ENCODE measurements around the gene FAM110A. TPM values are rescaled to one million over a fixed set of nuclear protein-coding genes. Genes with fewer than 3 reads are reported as not detected.
"Not testable (repeated sequence)": the region's sequence is repeated elsewhere in the genome, so short reads cannot be mapped to it uniquely, and the experiment has no call there.

Gene FAM110A
- total RNA-seq, 1 donor, result 5.2 TPM

DNA sequence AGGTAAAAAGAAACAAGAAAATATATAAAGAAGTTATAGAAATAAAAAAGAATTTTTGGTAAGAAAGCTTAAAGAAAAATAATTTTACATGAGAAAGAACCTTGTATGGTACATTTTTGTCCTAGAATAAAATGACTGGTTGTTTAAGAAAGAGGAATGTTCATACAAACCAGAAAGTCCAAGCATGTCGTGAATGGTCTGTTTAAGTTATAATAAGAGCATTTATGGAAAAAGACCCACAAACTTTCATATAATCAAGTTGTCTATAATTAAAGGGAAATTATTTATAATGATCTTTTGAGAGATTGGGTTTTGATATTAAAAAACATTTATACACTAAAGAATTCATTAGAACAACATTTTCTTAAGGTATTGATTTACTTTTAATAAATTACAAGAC is 27.8 kb upstream of the FAM110A start:
- TF ChIP-seq, protein P1, sequence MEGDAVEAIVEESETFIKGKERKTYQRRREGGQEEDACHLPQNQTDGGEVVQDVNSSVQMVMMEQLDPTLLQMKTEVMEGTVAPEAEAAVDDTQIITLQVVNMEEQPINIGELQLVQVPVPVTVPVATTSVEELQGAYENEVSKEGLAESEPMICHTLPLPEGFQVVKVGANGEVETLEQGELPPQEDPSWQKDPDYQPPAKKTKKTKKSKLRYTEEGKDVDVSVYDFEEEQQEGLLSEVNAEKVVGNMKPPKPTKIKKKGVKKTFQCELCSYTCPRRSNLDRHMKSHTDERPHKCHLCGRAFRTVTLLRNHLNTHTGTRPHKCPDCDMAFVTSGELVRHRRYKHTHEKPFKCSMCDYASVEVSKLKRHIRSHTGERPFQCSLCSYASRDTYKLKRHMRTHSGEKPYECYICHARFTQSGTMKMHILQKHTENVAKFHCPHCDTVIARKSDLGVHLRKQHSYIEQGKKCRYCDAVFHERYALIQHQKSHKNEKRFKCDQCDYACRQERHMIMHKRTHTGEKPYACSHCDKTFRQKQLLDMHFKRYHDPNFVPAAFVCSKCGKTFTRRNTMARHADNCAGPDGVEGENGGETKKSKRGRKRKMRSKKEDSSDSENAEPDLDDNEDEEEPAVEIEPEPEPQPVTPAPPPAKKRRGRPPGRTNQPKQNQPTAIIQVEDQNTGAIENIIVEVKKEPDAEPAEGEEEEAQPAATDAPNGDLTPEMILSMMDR (IDR thresholded peaks at IDR 0.05; ENCODE audit: insufficient read depth, low read depth, low read length), result no peak
- H3K4me3 ChIP-seq (ENCODE audit: low read depth, low read length), result no peak overlapping the region
- peak; percentile 23 for DNase-seq (ENCODE audit: low read depth)

DNA sequence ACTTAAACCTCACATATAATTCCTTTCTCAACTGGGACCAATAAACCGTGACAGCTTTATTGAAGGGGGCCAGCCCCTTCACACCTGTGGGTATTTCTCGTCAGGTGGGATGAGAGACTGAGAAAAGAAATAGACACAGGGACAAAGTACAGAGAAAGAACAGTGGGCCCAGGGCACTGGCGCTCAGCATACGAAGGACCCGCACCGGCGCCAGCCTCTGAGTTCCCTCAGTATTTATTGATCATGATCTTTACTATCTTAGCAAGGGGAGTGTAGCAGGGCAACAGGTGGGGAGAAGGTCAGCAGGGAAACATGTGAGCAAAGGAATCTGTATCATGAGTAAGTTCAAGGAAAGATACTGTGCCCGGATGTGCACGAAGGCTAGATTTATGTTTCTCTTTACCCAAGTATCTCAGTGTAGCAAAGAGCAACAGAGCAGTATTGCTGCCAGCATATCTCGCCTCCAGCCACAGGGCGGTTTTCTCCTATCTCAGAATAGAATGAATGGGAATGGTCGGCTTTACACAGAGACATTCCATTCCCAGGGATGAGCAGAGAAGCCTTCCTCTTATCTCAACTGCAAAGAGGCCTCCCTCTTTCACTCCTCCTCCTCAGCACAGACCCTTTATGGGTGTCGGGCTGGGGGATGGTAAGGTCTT is 21.6 kb upstream of the FAM110A start:
- H3K4me3 ChIP-seq (ENCODE audit: low read depth, low read length); DNase-seq (ENCODE audit: low read depth): not testable (repeated sequence)

DNA sequence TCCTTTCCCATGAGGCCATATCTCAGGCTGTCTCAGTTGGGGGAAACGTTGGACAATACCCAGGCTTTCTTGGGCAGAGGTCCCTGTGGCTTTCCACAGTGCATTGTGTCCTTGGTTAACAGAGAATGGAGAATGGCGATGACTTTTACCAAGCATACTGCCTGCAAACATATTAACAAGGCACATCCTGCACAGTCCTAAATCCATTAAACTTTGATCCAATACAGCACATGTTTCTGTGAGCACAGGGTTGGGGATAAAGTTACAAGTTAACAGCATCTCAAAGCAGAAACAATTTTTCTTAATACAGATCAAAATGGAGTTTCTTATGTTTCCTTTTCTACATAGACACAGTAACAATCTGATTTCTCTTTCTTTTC is 21.1 kb upstream of the FAM110A start:
- H3K4me3 ChIP-seq (ENCODE audit: low read depth, low read length); DNase-seq (ENCODE audit: low read depth): not testable (repeated sequence)

DNA sequence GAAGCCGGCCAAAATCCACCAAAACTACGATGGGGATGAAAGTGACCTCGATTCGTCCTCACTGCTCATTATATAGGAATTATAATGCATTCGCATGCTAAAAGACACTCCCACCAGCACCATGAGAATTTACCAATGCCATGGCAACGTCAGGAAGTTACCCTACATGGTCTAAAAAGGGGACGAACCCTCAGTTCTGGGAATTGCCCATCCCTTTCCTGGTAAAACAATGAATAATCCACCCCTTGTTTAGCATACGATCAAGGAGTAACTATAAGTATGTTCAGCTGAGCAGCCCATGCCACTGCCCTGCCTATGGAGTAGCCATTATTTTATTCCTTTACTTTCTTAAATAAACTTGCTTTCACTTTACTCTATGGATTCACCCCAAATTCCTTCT is 20.1 kb upstream of the FAM110A start:
- no peak overlapping the region for H3K4me3 ChIP-seq (ENCODE audit: low read depth, low read length)
- TF ChIP-seq, protein P1 (IDR thresholded peaks at IDR 0.05; ENCODE audit: insufficient read depth, low read depth, low read length), result no peak
- DNase-seq (ENCODE audit: low read depth), result no peak

DNA sequence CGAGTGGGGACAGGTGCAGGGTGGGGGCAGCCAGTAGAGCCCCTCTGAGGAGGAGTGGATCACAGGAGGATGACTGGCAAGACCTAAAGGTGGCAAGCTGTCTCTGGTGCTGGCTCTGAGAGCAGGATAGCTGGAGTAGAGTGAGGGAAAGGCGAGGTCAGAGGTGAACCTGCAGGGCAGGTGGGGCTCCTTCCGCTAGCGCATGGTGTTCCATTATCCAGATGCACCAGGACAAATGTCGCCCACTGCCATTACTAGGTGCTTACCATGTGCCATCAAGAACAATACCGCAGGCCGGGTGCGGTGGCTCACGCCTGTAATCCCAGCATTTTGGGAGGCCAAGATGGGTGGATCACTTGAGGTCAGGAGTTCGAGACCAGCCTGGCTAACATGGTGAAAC is 18.3 kb upstream of the FAM110A start:
- TF ChIP-seq, protein P1 (IDR thresholded peaks at IDR 0.05; ENCODE audit: insufficient read depth, low read depth, low read length), result no peak
- DNase-seq (ENCODE audit: low read depth), result no peak
- H3K4me3 ChIP-seq (ENCODE audit: low read depth, low read length), result no peak overlapping the region

DNA sequence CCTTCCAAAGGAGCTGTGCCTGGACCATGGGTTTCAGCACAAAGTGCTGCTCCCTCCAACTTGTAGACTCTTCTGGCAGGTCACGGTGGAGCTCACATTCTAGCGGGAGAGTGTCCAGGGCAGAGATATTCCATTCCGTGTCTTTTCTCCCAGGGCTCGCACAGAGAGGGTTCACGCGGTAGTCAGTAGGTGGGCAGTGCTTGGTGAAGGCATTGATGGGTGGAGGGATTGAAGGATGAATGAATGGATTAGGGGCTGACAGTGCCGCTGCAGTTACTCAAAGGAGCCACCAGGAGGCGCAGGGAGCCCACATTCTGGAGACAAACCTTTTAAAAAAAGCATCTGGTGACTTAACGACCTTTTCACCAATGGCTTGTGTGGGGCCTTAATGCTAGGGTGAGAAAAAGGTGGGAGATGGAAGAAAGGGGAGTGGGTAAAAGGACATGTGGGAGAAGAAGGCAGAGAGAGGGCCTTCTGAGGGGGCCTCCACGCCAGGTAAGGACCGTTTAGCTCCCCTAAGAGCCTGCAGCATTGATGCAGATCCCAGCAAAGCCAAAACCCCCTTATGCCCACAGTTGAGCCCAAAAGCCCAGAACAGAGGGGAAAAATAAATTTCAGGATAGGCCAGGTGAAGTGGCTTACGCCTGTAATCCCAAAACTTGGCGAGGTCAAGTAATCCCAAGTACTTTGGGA is 17.5 kb upstream of the FAM110A start:
- H3K4me3 ChIP-seq (ENCODE audit: low read depth, low read length), result no peak overlapping the region
- peak; percentile 55 for DNase-seq (ENCODE audit: low read depth)
- TF ChIP-seq, protein P1 (IDR thresholded peaks at IDR 0.05; ENCODE audit: insufficient read depth, low read depth, low read length), result peak; percentile 99

DNA sequence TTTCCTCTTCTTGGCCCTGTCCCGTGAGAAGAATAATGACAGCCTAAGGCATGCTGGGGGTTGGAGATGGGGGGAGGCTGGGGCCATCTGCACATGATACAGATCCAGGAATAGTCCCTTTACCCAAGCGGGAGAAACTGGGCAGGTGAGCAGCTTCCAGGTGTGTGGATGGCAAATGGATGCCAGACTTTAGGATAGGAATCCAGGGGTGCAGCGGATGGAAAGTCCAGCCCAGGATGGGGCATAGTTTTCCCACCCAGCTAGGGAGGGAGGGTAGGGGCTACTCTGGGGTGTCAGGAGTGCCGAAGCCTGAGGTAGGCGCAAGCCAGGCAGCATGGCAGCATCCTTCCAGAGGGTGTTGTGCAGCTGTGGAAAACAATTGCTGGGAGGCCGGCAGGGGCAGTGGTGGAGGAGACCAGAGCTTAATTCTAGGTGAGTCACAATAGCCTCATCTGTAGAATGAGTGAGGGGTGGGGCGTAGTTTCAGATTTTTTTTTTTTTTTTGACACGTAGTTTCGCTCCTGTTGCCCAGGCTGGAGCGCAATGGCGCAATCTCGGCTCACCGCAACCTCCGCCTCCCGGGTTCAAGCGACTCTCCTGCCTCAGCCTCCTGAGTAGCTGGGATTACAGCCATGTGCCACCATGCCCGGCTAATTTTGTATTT is 15.4 kb upstream of the FAM110A start:
- DNase-seq (ENCODE audit: low read depth), result no peak
- TF ChIP-seq, protein P1 (IDR thresholded peaks at IDR 0.05; ENCODE audit: insufficient read depth, low read depth, low read length), result no peak

More for the DNA sequence above, 15.4 kb upstream of the FAM110A start:
- H3K4me3 ChIP-seq (ENCODE audit: low read depth, low read length), result no peak overlapping the region
